Mononuclear cell (primary cell): Measurements from ENCODE around the gene SLC38A9. TPM values are rescaled to one million over a fixed set of nuclear protein-coding genes. Genes with fewer than 3 reads are reported as not detected.
A peak's percentile ranks its signal among the peaks of the same experiment; 100 is the strongest.
"Not testable (repeated sequence)": the region's sequence is repeated elsewhere in the genome, so short reads cannot be mapped to it uniquely, and the experiment has no call there.

ENCODE experiments used
- H3K27me3 ChIP-seq: 2 replicates; pipeline ENCODE4 v1.6.0; 2011; ENCODE audit warnings: low read length, control low read depth; ENCODE audit not compliant: insufficient read depth
- H3K4me1 ChIP-seq: 2 replicates; pipeline ENCODE4 v1.5.1; 2011; ENCODE audit warnings: mild to moderate bottlenecking, low read length, control low read depth; ENCODE audit not compliant: insufficient read depth
- H3K4me3 ChIP-seq: 2 replicates; pipeline ENCODE4 v1.5.1; 2011; ENCODE audit warnings: mild to moderate bottlenecking, low read length, moderate library complexity
- H3K9me3 ChIP-seq: 2 replicates; pipeline ENCODE4 v1.5.1; 2011; ENCODE audit warnings: low read depth, mild to moderate bottlenecking, control low read depth, low read length
- total RNA-seq: library from RNA; depleted of rRNA; stranded (reverse); fragments of >200 nt; gene quantifications from one replicate; pipeline ENCODE4 v1.2.3, GENCODE V29; 2012

SLC38A9 gene
- total RNA-seq, 1 donor, result 20.4 TPM

GRCh38 chr5:55719026-55719425, 6.9 kb upstream of the SLC38A9 start:
- not testable (repeated sequence) for H3K27me3 ChIP-seq, H3K4me1 ChIP-seq, H3K4me3 ChIP-seq, H3K9me3 ChIP-seq

- H3K27me3 ChIP-seq, result no peaks in the 10 kb centered on the region
- no peak overlapping the region for H3K4me3 ChIP-seq
- H3K4me1 ChIP-seq, result peaks cover 19% of the 10 kb centered on the region
- H3K9me3 ChIP-seq, result no peaks in the 10 kb centered on the region
Measured at GRCh38 chr5:55715519-55716078, 3.5 kb upstream of the SLC38A9 start.

GRCh38 chr5:55714749-55715148, 2.6 kb upstream of the SLC38A9 start:
- H3K27me3 ChIP-seq, result no peaks in the 10 kb centered on the region
- peaks cover 19% of the 10 kb centered on the region for H3K4me1 ChIP-seq
- H3K4me3 ChIP-seq, result no peak overlapping the region
- H3K9me3 ChIP-seq, result no peaks in the 10 kb centered on the region

GRCh38 chr5:55714339-55714738, 2.2 kb upstream of the SLC38A9 start:
- H3K4me3 ChIP-seq, result no peak overlapping the region
- H3K9me3 ChIP-seq, result no peaks in the 10 kb centered on the region
- no peaks in the 10 kb centered on the region for H3K27me3 ChIP-seq
- H3K4me1 ChIP-seq, result peaks cover 19% of the 10 kb centered on the region

- Histone ChIP-seq H3K27me3 (no peaks in the 10 kb centered on the region), H3K4me3 (no peak overlapping the region), H3K4me1 (peaks cover 19% of the 10 kb centered on the region), H3K9me3 (no peaks in the 10 kb centered on the region)
Measured at GRCh38 chr5:55713871-55714270, 1.7 kb upstream of the SLC38A9 start.

- Histone ChIP-seq H3K4me3 (peak overlapping the region; percentile 98), H3K9me3 (no peaks in the 10 kb centered on the region), H3K4me1 (peaks cover 19% of the 10 kb centered on the region), H3K27me3 (no peaks in the 10 kb centered on the region)
Measured at GRCh38 chr5:55711507-55712022, 559 bp downstream of the SLC38A9 start.

GRCh38 chr5:55708732-55709131, 3.4 kb downstream of the SLC38A9 start:
- H3K27me3 ChIP-seq, result no peaks in the 10 kb centered on the region
- no peak overlapping the region for H3K4me3 ChIP-seq
- H3K4me1 ChIP-seq, result peaks cover 19% of the 10 kb centered on the region
- no peaks in the 10 kb centered on the region for H3K9me3 ChIP-seq

GRCh38 chr5:55706230-55706629, 5.9 kb downstream of the SLC38A9 start:
- Histone ChIP-seq H3K4me3 (no peak overlapping the region), H3K27me3 (no peaks in the 10 kb centered on the region), H3K9me3 (no peaks in the 10 kb centered on the region), H3K4me1 (peaks cover 5% of the 10 kb centered on the region)

GRCh38 chr5:55702598-55703345, 9.4 kb downstream of the SLC38A9 start:
- Histone ChIP-seq H3K9me3 (no peaks in the 10 kb centered on the region), H3K27me3 (no peaks in the 10 kb centered on the region), H3K4me3 (no peak overlapping the region), H3K4me1 (no peaks in the 10 kb centered on the region)

- no peaks in the 10 kb centered on the region for H3K9me3 ChIP-seq
- H3K4me3 ChIP-seq, result no peak overlapping the region
- H3K27me3 ChIP-seq, result no peaks in the 10 kb centered on the region
- no peaks in the 10 kb centered on the region for H3K4me1 ChIP-seq
Measured at GRCh38 chr5:55701462-55702103, 10.5 kb downstream of the SLC38A9 start.

GRCh38 chr5:55700745-55701144, 11.4 kb downstream of the SLC38A9 start:
- Histone ChIP-seq H3K27me3 (no peaks in the 10 kb centered on the region), H3K4me3 (no peak overlapping the region), H3K9me3 (no peaks in the 10 kb centered on the region), H3K4me1 (no peaks in the 10 kb centered on the region)

- H3K9me3 ChIP-seq, result no peaks in the 10 kb centered on the region
- no peak overlapping the region for H3K4me3 ChIP-seq
- H3K27me3 ChIP-seq, result no peaks in the 10 kb centered on the region
- no peaks in the 10 kb centered on the region for H3K4me1 ChIP-seq
Measured at GRCh38 chr5:55699041-55699688, 13.0 kb downstream of the SLC38A9 start.

GRCh38 chr5:55696704-55697103, 15.4 kb downstream of the SLC38A9 start:
- H3K9me3 ChIP-seq, H3K27me3 ChIP-seq, H3K4me3 ChIP-seq, H3K4me1 ChIP-seq: not testable (repeated sequence)

GRCh38 chr5:55694152-55694830, 17.8 kb downstream of the SLC38A9 start:
- Histone ChIP-seq H3K27me3 (no peaks in the 10 kb centered on the region), H3K4me3 (no peak overlapping the region), H3K4me1 (peaks cover 3% of the 10 kb centered on the region), H3K9me3 (no peaks in the 10 kb centered on the region)

- Histone ChIP-seq H3K4me3 (no peak overlapping the region), H3K27me3 (no peaks in the 10 kb centered on the region), H3K4me1 (peaks cover 3% of the 10 kb centered on the region), H3K9me3 (no peaks in the 10 kb centered on the region)
Measured at GRCh38 chr5:55692509-55692908, 19.6 kb downstream of the SLC38A9 start.
